Measurements from ENCODE around the gene NFIA.
"Not testable (repeated sequence)": the region's sequence is repeated elsewhere in the genome, so short reads cannot be mapped to it uniquely, and the experiment has no call there.

NFIA gene

GRCh38 chr1:61254634-61255357 is 172.4 kb downstream of the NFIA start:
- peak; percentile 79 for DNase-seq

- peak; percentile 39 for DNase-seq
These were observed 173.0 kb downstream of the NFIA start for GRCh38 chr1:61255358-61255703.

- no peak for DNase-seq
These were observed 177.2 kb downstream of the NFIA start for GRCh38 chr1:61259379-61260148.

- no peak for DNase-seq
These were observed 177.8 kb downstream of the NFIA start for GRCh38 chr1:61260171-61260570.

- no peak for DNase-seq
These were observed 179.2 kb downstream of the NFIA start for GRCh38 chr1:61261595-61261994.

- DNase-seq = no peak
These were observed 181.8 kb downstream of the NFIA start for GRCh38 chr1:61263905-61264824.

GRCh38 chr1:61264825-61265242 is 182.5 kb downstream of the NFIA start:
- no peak for DNase-seq

- no peak for DNase-seq
These were observed 183.3 kb downstream of the NFIA start for GRCh38 chr1:61265665-61266064.

GRCh38 chr1:61266738-61267137 is 184.4 kb downstream of the NFIA start:
- no peak for DNase-seq

- DNase-seq = no peak
These were observed 186.3 kb downstream of the NFIA start for GRCh38 chr1:61268546-61269240.

- peak; percentile 31 for DNase-seq
These were observed 187.2 kb downstream of the NFIA start for GRCh38 chr1:61269602-61270001.

GRCh38 chr1:61270107-61270506 is 187.7 kb downstream of the NFIA start:
- no peak for DNase-seq

GRCh38 chr1:61270761-61271411 is 188.5 kb downstream of the NFIA start:
- DNase-seq = peak; percentile 89

- no peak for DNase-seq
These were observed 189.0 kb downstream of the NFIA start for GRCh38 chr1:61271412-61271789.

- DNase-seq = no peak
These were observed 190.9 kb downstream of the NFIA start for GRCh38 chr1:61273167-61273705.

GRCh38 chr1:61273861-61274260 is 191.5 kb downstream of the NFIA start:
- no peak for DNase-seq

GRCh38 chr1:61274939-61275338 is 192.6 kb downstream of the NFIA start:
- DNase-seq = no peak

- no peak for DNase-seq
These were observed 193.9 kb downstream of the NFIA start for GRCh38 chr1:61276246-61276645.

- DNase-seq = no peak
These were observed 194.8 kb downstream of the NFIA start for GRCh38 chr1:61277121-61277690.

- DNase-seq = not testable (repeated sequence)
These were observed 196.1 kb downstream of the NFIA start for GRCh38 chr1:61278503-61278902.

- DNase-seq = no peak
These were observed 196.6 kb downstream of the NFIA start for GRCh38 chr1:61278966-61279365.

GRCh38 chr1:61279570-61279969 is 197.2 kb downstream of the NFIA start:
- DNase-seq = no peak
